HG03066 (cell line): ENCODE results near the gene SAE1.
"Not testable (repeated sequence)": the region's sequence is repeated elsewhere in the genome, so short reads cannot be mapped to it uniquely, and the experiment has no call there.

Experiments
- ATAC-seq: cut with Tn5 transposase; IDR thresholded peaks from one replicate; pipeline ENCODE4 v1.9.1; 2021; ENCODE audit warnings: low read depth; ENCODE audit not compliant: unreplicated experiment

The SAE1 gene

GRCh38 chr19:47125669-47125938 is 5.0 kb upstream of the SAE1 start:
- no peak for ATAC-seq

- ATAC-seq: no peak
Observed at GRCh38 chr19:47129579-47129978, 1.1 kb upstream of the SAE1 start.

GRCh38 chr19:47130120-47130588 is 481 bp upstream of the SAE1 start:
- ATAC-seq: no peak

- ATAC-seq: no peak
Observed at GRCh38 chr19:47132194-47132852, 1.7 kb downstream of the SAE1 start.

GRCh38 chr19:47133021-47133471 is 2.4 kb downstream of the SAE1 start:
- ATAC-seq: no peak

- ATAC-seq: no peak
Observed at GRCh38 chr19:47134545-47134944, 3.9 kb downstream of the SAE1 start.

- no peak for ATAC-seq
Observed at GRCh38 chr19:47135156-47135555, 4.5 kb downstream of the SAE1 start.

- not testable (repeated sequence) for ATAC-seq
Observed at GRCh38 chr19:47141252-47141651, 10.6 kb downstream of the SAE1 start.

GRCh38 chr19:47141695-47142094 is 11.1 kb downstream of the SAE1 start:
- no peak for ATAC-seq

- ATAC-seq: no peak
Observed at GRCh38 chr19:47142779-47143178, 12.1 kb downstream of the SAE1 start.

- ATAC-seq: no peak
Observed at GRCh38 chr19:47143322-47144073, 12.9 kb downstream of the SAE1 start.

GRCh38 chr19:47144630-47145029 is 14.0 kb downstream of the SAE1 start:
- no peak for ATAC-seq

GRCh38 chr19:47145639-47146486 is 15.2 kb downstream of the SAE1 start:
- ATAC-seq: no peak

GRCh38 chr19:47146920-47147319 is 16.3 kb downstream of the SAE1 start:
- ATAC-seq: no peak

GRCh38 chr19:47151627-47152026 is 21.0 kb downstream of the SAE1 start:
- no peak for ATAC-seq

- no peak for ATAC-seq
Observed at GRCh38 chr19:47152205-47152604, 21.6 kb downstream of the SAE1 start.

- no peak for ATAC-seq
Observed at GRCh38 chr19:47152632-47153031, 22.0 kb downstream of the SAE1 start.

- ATAC-seq: no peak
Observed at GRCh38 chr19:47153266-47153665, 22.6 kb downstream of the SAE1 start.

GRCh38 chr19:47155148-47155547 is 24.5 kb downstream of the SAE1 start:
- ATAC-seq: no peak

GRCh38 chr19:47156861-47157430 is 26.3 kb downstream of the SAE1 start:
- no peak for ATAC-seq
